ENCODE results near the gene DDX11.
"Not testable (repeated sequence)": the region's sequence is repeated elsewhere in the genome, so short reads cannot be mapped to it uniquely, and the experiment has no call there.

DNA sequence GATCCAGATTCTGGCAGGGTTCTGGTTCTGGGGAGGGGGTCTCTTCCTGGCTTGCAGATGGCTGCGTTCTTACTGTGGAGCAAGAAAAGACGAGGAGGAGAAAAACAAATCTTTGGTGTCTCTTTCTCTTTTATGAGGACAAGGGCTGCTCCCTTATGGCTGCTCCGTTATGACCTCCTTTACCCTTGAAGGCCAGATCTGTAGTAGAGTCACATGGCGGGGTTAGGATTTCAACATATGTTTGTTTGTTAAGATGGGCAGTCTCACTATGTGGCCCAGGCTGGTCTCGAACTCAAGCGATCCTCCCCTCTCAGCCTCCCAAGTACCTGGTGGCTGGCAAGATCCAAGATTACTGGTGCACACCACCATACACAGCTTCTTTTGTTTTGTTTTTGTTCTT, 5.8 kb downstream of the DDX11 start:
- TF ChIP-seq, protein P1, sequence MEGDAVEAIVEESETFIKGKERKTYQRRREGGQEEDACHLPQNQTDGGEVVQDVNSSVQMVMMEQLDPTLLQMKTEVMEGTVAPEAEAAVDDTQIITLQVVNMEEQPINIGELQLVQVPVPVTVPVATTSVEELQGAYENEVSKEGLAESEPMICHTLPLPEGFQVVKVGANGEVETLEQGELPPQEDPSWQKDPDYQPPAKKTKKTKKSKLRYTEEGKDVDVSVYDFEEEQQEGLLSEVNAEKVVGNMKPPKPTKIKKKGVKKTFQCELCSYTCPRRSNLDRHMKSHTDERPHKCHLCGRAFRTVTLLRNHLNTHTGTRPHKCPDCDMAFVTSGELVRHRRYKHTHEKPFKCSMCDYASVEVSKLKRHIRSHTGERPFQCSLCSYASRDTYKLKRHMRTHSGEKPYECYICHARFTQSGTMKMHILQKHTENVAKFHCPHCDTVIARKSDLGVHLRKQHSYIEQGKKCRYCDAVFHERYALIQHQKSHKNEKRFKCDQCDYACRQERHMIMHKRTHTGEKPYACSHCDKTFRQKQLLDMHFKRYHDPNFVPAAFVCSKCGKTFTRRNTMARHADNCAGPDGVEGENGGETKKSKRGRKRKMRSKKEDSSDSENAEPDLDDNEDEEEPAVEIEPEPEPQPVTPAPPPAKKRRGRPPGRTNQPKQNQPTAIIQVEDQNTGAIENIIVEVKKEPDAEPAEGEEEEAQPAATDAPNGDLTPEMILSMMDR (IDR thresholded peaks at IDR 0.05; ENCODE audit: insufficient read depth, low read length), result not testable (repeated sequence)
- not testable (repeated sequence) for TF ChIP-seq POLR2AphosphoS5 (IDR thresholded peaks at IDR 0.05; ENCODE audit: low read depth)

Data from HL-60 (cell line).